Gastrocnemius medialis (tissue), 4 donors: ENCODE results near the gene COPS8. TPM values are rescaled to one million over a fixed set of nuclear protein-coding genes. Genes with fewer than 3 reads are reported as not detected.

ENCODE experiments used
- ATAC-seq, 2 donors: fragments of 150-250 bp; one replicate each; pipeline ENCODE4 v1.9.1; 2016
- DNase-seq, 2 donors: peaks; one replicate each; pipeline ENCODE4 v3.0.0-alpha.2; 2019
- H3K27ac ChIP-seq, 4 donors: fragments of 200-600 bp; sonication (generic); 1 replicate in 1 of 4; 2 replicates in 3 of 4; pipeline ENCODE4 v1.5.1; 2016 to 2018; ENCODE audit warnings: mild to moderate bottlenecking in 2 of 4, moderate library complexity in 1 of 4
- H3K27me3 ChIP-seq, 3 donors: fragments of 200-600 bp; sonication (generic) in 2 of 3; 1 replicate in 1 of 3; 2 replicates in 2 of 3; pipeline versions ENCODE4 v1.5.1 to v1.6.0; 2016 to 2019; ENCODE audit warnings: mild to moderate bottlenecking in 1 of 3, moderate library complexity in 1 of 3
- H3K36me3 ChIP-seq, 2 donors: fragments of 200-600 bp; sonication (generic) in 1 of 2; one replicate each; pipeline ENCODE4 v1.5.1; 2017 to 2018
- H3K4me1 ChIP-seq, 2 donors: fragments of 200-600 bp; sonication (generic) in 1 of 2; one replicate each; pipeline ENCODE4 v1.5.1; 2016 to 2017; ENCODE audit warnings: mild to moderate bottlenecking in 2 of 2
- H3K4me3 ChIP-seq, 4 donors: fragments of 200-600 bp; sonication (generic) in 3 of 4; 1 replicate in 1 of 4; 2 replicates in 3 of 4; pipeline ENCODE4 v1.5.1; 2016 to 2019; ENCODE audit warnings: mild to moderate bottlenecking in 2 of 4
- H3K9me3 ChIP-seq, 3 donors: fragments of 200-600 bp; sonication (generic) in 2 of 3; 1 replicate in 1 of 3; 2 replicates in 2 of 3; pipeline ENCODE4 v1.5.1; 2016 to 2019
- POLR2A ChIP-seq, 2 donors: fragments of 450-650 bp; IDR thresholded peaks; one replicate each; pipeline ENCODE4 v1.6.1; 2017; ENCODE audit warnings: antibody characterized with exemption in 2 of 2, mild to moderate bottlenecking in 2 of 2, moderate library complexity in 2 of 2
- in situ Hi-C, 4 donors: fragments of 200-750 bp; cut with MboI; loops; one replicate each; pipeline versions ENCODE4 v1.15.0 to v1.8.0; 2017; ENCODE audit warnings: low sequenced_read_pairs in 4 of 4
- intact Hi-C: fragments of 100-400 bp; cut with DNase I; formaldehyde crosslinking; loops from one replicate; pipeline ENCODE4 v1.15.1; 2023; ENCODE audit warnings: low total_unique reads
- total RNA-seq, 4 donors: library from RNA; depleted of rRNA; stranded (reverse); fragments of >200 nt; gene quantifications; one replicate each; pipeline versions ENCODE4 v1.1.0 to v1.2.3, GENCODE V29; 2016
- TF ChIP-seq, protein P1 (sequence below), 5 experiments: fragments of 450-650 bp in 3 of 5; fragments of 200-600 bp in 2 of 5; sonication (generic) in 2 of 5; IDR thresholded peaks in 4 of 5; conservative IDR thresholded peaks in 1 of 5; 1 replicate in 4 of 5; 2 replicates in 1 of 5; pipeline ENCODE4 v1.5.1; 2016 to 2019; ENCODE audit warnings: antibody characterized with exemption in 5 of 5, mild to moderate bottlenecking in 3 of 5, moderate library complexity in 3 of 5

Gene COPS8
- total RNA-seq, 4 donors from 2014 or later = 353 to 709 (median 642) TPM

DNA sequence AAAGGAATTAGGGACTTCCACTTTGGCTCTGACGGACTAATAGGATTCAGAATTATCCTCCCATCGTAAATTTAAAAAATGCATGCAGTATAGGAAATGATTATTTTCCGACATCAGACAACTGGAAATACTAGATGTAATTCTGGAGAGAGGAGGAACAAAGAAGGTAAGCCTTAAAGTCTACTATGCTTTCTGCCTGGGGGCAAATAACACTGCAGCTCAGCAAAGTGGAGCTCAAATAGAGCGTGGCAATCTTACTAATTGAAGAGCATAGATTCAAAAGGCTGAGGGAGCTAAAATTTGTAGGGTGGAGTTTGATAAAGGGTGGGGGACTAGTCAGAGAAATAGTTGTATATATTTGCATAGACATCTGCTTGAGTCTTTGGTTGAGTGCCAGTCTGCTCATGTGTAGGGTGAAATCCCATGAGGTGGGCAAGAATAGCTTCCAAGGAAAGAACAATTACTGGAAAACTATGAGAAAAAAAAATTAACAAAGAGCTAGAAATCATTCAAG lies 23.8 kb downstream of the COPS8 start:
- Histone ChIP-seq H3K27me3 (no peaks in the 10 kb centered on the region), H3K36me3 (peaks cover 0 to 20% of the 10 kb centered on the region in 2 donors), H3K4me1 (no peaks in the 10 kb centered on the region), H3K9me3 (no peaks in the 10 kb centered on the region), H3K27ac (no peak overlapping the region), H3K4me3 (no peak overlapping the region)
- DNase-seq (no peak), ATAC-seq (no peak)
- intact Hi-C loops = no loop called here
- in situ Hi-C loops = loop anchor here in 1 of 4 donors (10.0 kb wide), 1 partner anchor 465 kb away; no protein-coding TSS in a partner anchor
- TF ChIP-seq, protein P1, sequence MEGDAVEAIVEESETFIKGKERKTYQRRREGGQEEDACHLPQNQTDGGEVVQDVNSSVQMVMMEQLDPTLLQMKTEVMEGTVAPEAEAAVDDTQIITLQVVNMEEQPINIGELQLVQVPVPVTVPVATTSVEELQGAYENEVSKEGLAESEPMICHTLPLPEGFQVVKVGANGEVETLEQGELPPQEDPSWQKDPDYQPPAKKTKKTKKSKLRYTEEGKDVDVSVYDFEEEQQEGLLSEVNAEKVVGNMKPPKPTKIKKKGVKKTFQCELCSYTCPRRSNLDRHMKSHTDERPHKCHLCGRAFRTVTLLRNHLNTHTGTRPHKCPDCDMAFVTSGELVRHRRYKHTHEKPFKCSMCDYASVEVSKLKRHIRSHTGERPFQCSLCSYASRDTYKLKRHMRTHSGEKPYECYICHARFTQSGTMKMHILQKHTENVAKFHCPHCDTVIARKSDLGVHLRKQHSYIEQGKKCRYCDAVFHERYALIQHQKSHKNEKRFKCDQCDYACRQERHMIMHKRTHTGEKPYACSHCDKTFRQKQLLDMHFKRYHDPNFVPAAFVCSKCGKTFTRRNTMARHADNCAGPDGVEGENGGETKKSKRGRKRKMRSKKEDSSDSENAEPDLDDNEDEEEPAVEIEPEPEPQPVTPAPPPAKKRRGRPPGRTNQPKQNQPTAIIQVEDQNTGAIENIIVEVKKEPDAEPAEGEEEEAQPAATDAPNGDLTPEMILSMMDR (IDR thresholded peaks at IDR 0.05 in 4 of 5, conservative IDR thresholded peaks at IDR 0.05 in 1 of 5) = no peak
- no peak for TF ChIP-seq POLR2A (IDR thresholded peaks at IDR 0.05)

DNA sequence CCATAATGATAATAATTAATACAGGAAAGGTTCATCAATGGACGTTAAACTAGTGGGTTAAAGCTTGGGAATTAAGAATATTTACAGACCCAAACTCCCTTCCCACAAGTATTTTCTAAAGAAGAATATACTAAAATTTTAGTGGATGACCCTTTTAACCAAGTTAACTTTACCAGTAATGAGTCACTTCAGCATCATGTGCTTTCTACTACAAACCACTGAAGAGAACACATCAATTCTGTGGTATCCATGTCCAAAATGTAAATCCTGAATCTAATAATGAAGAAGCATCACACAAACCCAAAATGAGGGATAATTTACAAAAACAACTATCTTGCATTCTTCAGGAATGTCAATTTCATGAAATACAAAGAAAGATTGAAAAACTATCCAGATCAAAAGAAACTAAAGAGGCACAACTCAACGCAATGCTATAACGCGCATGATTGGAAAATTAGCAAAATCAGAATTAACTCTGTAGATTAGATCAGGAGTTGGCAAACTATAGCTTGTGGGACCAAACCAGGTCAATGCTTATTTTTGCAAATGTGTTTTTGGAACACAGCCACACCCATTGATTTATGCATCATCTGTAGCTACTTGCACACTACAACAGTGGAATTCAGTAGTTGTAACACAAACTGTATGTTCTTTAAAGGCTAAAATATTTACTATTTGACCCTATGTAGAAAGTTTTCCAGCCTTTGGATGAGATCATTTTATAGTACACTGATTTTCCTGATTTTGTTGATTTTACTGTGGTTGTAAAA lies 27.5 kb downstream of the COPS8 start:
- H3K4me1 ChIP-seq = peaks cover 8 to 10% of the 10 kb centered on the region in 2 donors
- ATAC-seq (no peak), DNase-seq (no peak)
- H3K27ac ChIP-seq = no peak overlapping the region
- no peaks in the 10 kb centered on the region for H3K27me3 ChIP-seq
- H3K36me3 ChIP-seq = peaks cover 0 to 6% of the 10 kb centered on the region in 2 donors
- intact Hi-C loops = no loop called here
- no peak for TF ChIP-seq POLR2A (IDR thresholded peaks at IDR 0.05)
- TF ChIP-seq, protein P1 (IDR thresholded peaks at IDR 0.05 in 4 of 5, conservative IDR thresholded peaks at IDR 0.05 in 1 of 5) = no peak
- H3K9me3 ChIP-seq = no peaks in the 10 kb centered on the region
- in situ Hi-C loops = no loop called here
- H3K4me3 ChIP-seq = no peak overlapping the region

DNA sequence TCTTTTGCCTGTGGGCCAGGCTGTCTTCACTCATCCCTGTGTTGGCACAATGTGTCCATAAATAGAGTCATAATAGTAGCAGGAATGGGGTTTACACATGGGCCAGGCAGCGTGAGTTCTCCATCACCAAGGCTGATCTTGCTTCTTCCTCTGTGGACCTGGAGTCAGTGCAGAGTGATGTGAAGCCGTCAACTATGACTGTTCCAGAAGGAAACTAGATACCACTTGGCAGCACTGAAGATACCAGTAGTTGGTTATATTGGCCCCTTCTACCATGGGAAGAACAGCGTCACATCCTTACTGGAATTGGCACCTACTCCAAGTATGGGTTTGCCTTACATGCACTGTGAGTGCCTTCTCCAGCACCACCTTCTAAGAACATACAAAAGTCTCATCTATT lies 30.2 kb downstream of the COPS8 start:
- Histone ChIP-seq H3K4me1 (peaks cover 11 to 13% of the 10 kb centered on the region in 2 donors), H3K9me3 (no peaks in the 10 kb centered on the region), H3K36me3 (no peaks in the 10 kb centered on the region), H3K27ac (no peak overlapping the region), H3K4me3 (no peak overlapping the region), H3K27me3 (no peaks in the 10 kb centered on the region)
- TF ChIP-seq, protein P1 (IDR thresholded peaks at IDR 0.05 in 4 of 5, conservative IDR thresholded peaks at IDR 0.05 in 1 of 5) = no peak
- TF ChIP-seq POLR2A (IDR thresholded peaks at IDR 0.05) = no peak
- intact Hi-C loops = no loop called here
- DNase-seq = no peak
- peak in 1 of 2 donors; percentile 20 for ATAC-seq
- in situ Hi-C loops = no loop called here

DNA sequence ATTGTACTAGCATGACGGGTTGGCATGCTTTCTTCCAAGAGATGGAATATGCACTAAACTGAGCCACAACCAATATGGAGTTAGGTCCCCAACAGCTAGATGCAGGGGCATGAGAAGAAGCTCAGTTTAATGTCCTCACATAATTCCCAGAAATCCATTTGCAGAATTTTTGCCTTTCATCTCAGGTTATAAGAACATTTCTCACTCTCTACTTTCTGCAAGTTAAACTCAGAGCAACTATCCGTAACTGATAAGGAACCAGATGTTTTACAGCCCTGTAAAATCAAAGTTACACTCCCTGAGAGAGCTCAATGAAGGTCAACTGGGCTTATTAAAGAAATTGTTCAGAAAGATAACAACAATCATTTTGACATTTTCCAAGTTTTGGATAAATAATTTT lies 30.7 kb downstream of the COPS8 start:
- ATAC-seq = no peak
- H3K27me3 ChIP-seq = no peaks in the 10 kb centered on the region
- no peak for DNase-seq
- peaks cover 11 to 13% of the 10 kb centered on the region in 2 donors for H3K4me1 ChIP-seq
- in situ Hi-C loops = no loop called here
- no peaks in the 10 kb centered on the region for H3K36me3 ChIP-seq
- no peak overlapping the region for H3K4me3 ChIP-seq
- intact Hi-C loops = no loop called here
- TF ChIP-seq POLR2A (IDR thresholded peaks at IDR 0.05) = no peak
- TF ChIP-seq, protein P1 (IDR thresholded peaks at IDR 0.05 in 4 of 5, conservative IDR thresholded peaks at IDR 0.05 in 1 of 5) = no peak
- H3K9me3 ChIP-seq = no peaks in the 10 kb centered on the region
- H3K27ac ChIP-seq = no peak overlapping the region
